ENCODE measurements around the gene KCNJ10. TPM values are rescaled to one million over a fixed set of nuclear protein-coding genes. Genes with fewer than 3 reads are reported as not detected.

The KCNJ10 gene
- polyA plus RNA-seq, 1 donor: 0.52 TPM

DNA sequence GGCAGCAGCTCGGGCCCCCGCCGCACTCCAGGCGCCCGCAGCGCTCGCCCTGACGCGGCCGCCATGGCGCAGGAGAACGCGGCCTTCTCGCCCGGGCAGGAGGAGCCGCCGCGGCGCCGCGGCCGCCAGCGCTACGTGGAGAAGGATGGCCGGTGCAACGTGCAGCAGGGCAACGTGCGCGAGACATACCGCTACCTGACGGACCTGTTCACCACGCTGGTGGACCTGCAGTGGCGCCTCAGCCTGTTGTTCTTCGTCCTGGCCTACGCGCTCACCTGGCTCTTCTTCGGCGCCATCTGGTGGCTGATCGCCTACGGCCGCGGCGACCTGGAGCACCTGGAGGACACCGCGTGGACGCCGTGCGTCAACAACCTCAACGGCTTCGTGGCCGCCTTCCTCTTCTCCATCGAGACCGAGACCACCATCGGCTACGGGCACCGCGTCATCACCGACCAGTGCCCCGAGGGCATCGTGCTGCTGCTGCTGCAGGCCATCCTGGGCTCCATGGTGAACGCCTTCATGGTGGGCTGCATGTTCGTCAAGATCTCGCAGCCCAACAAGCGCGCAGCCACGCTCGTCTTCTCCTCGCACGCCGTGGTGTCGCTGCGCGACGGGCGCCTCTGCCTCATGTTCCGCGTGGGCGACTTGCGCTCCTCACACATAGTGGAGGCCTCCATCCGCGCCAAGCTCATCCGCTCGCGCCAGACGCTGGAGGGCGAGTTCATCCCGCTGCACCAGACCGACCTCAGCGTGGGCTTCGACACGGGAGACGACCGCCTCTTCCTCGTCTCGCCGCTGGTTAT lies 14.2 kb upstream of the KCNJ10 start:
- H3K9me3 ChIP-seq (ENCODE audit: control insufficient read depth, low read depth, low read length): peaks cover 8% of the 10 kb centered on the region
- H3K27ac ChIP-seq (ENCODE audit: low read length): no peak overlapping the region
- H3K4me3 ChIP-seq (ENCODE audit: low read length): no peak overlapping the region
- WGBS (ENCODE audit: insufficient coverage, low lambda C conversion rate): no CpG with 5 or more reads among the region's 96 CpGs
- peaks cover 51% of the 10 kb centered on the region for H3K27me3 ChIP-seq (ENCODE audit: control insufficient read depth, insufficient read depth, low read length)
- H3K36me3 ChIP-seq (ENCODE audit: control insufficient read depth, insufficient read depth, low read length): peaks cover 15% of the 10 kb centered on the region
- DNase-seq: peak; percentile 78 to 87
- H3K4me1 ChIP-seq (ENCODE audit: control insufficient read depth, insufficient read depth, low read length): peaks cover 6% of the 10 kb centered on the region

DNA sequence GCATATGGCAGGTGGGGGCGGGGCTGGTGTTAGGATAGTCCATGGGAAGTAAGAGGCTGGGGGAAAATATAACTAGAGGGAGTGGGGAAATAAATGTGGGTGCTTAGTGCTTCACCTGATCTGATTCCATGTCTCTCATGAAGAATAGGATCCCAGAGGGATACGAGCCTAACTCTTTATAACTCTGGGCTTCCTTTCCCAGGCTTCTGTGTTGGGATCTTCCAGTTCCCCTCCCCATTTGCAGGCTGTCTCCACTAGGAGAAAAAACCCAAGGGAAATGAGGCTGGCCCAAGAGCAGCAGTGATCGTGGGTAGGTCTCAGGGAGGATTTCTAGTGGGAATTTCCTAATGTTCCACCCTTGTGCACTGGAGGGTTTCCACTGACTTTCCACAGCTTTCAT lies 13.0 kb upstream of the KCNJ10 start:
- H3K36me3 ChIP-seq (ENCODE audit: control insufficient read depth, insufficient read depth, low read length): peaks cover 6% of the 10 kb centered on the region
- peaks cover 8% of the 10 kb centered on the region for H3K9me3 ChIP-seq (ENCODE audit: control insufficient read depth, low read depth, low read length)
- no CpG with 5 or more reads among the region's 3 CpGs for WGBS (ENCODE audit: insufficient coverage, low lambda C conversion rate)
- H3K27me3 ChIP-seq (ENCODE audit: control insufficient read depth, insufficient read depth, low read length): peaks cover 51% of the 10 kb centered on the region
- H3K27ac ChIP-seq (ENCODE audit: low read length): no peak overlapping the region
- no peak overlapping the region for H3K4me3 ChIP-seq (ENCODE audit: low read length)
- no peak for DNase-seq
- H3K4me1 ChIP-seq (ENCODE audit: control insufficient read depth, insufficient read depth, low read length): peaks cover 6% of the 10 kb centered on the region

DNA sequence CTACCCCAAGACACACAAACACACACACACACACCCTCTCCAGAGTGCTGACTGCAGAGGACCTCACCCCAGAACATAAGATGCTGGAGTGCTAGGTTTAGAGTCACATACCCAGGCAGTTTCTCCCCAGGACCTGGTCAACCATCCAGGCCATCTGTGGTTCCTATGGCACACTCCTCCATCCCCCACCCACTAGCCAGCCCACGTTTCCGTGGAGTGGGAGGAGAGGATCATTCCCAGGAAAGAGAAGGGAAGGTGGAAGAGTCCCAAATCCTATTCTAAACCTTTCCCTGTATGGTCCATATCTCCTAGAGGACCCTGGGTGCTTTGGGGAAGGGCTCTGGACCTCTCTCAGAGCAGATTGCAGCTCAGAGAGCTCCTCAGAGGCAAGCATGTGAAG lies 12.5 kb upstream of the KCNJ10 start:
- Histone ChIP-seq H3K27me3 (ENCODE audit: control insufficient read depth, insufficient read depth, low read length) (peaks cover 52% of the 10 kb centered on the region), H3K9me3 (ENCODE audit: control insufficient read depth, low read depth, low read length) (peaks cover 8% of the 10 kb centered on the region), H3K36me3 (ENCODE audit: control insufficient read depth, insufficient read depth, low read length) (peaks cover 6% of the 10 kb centered on the region), H3K4me3 (ENCODE audit: low read length) (no peak overlapping the region), H3K27ac (ENCODE audit: low read length) (no peak overlapping the region), H3K4me1 (ENCODE audit: control insufficient read depth, insufficient read depth, low read length) (peaks cover 6% of the 10 kb centered on the region)
- no peak for DNase-seq
- WGBS (ENCODE audit: insufficient coverage, low lambda C conversion rate): no CpG with 5 or more reads among the region's 2 CpGs

DNA sequence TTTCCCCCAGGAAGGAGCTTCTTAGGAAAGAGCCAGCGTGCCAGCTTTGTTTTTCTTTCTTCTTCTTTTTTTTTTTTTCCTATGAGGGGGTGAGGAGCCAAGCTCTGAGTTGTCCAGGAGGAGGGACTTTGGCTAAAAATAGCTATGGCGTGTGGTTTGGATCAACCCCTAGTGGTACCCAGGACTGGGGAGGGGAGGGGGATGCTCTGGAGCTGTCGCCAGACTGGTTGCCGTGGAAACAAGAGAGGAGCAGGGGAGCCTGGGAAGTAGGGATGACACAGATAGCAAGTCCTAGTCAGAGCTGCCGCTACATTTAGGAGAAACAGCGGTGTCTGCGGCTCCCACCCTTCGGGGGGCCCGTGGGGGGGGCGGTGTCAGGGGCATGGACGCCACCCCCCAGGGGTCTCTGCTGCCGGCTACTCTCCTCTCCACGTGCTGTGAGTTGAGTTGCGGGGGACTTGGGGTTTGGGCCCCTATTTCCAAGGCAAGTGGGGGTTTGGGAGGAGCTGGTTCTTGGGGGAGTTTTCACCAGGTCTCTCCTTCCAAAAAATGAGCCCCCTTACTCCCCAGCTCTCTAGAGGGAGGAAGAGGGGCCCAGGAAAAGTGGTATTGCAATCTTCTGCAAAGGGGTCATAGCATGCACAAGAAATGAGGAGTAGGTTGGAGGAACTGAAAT lies 11.4 kb upstream of the KCNJ10 start, which contains the start of gene KCNJ9:
Gene KCNJ9 (plus strand): TSS at position 278 of the 676 bp plus-strand sequence. CDS start 2,493 bp downstream, outside the sequence.
- no CpG with 5 or more reads among the region's 14 CpGs for WGBS (ENCODE audit: insufficient coverage, low lambda C conversion rate)
- Histone ChIP-seq H3K4me1 (ENCODE audit: control insufficient read depth, insufficient read depth, low read length) (peaks cover 6% of the 10 kb centered on the region), H3K36me3 (ENCODE audit: control insufficient read depth, insufficient read depth, low read length) (no peaks in the 10 kb centered on the region), H3K4me3 (ENCODE audit: low read length) (no peak within 1 kb of the TSS), H3K27me3 (ENCODE audit: control insufficient read depth, insufficient read depth, low read length) (peaks cover 59% of the 10 kb centered on the region), H3K9me3 (ENCODE audit: control insufficient read depth, low read depth, low read length) (peaks cover 8% of the 10 kb centered on the region), H3K27ac (ENCODE audit: low read length) (no peak within 1 kb of the TSS)
- DNase-seq: no peak

DNA sequence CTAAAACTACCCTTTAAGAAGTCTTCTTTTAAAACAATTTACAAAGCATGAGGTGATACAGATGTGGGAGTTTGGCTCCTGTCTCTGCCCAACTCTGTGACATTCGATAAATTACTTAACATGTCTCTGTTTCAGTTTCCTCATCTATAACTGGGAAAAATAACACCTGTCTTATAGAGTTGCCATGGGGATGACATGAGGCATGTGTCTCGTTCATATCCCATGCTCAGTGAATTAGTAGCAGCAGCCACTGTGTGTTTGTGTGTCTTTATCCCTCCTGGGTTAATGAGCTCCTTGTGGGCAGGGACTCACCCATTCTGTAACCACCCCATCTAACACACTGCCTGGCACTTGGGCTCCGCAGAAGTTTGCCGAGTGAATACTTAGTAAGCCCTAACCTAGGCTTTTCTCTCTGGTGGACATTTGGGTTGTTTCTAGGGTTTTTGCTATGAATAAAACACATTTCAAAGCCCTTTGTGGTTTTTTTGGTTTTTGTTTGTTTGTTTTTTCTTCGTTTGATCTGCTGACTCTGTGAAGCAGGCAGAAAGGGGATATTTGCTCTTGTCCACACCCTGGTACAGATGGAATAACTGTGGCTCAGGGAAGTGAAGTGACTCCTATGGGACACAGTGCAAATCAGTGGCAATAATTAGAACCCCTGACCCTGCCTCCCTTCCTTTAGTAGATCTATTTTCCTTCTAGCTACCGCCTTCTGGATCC lies 10.6 kb upstream of the KCNJ10 start:
- DNase-seq: no peak
- Histone ChIP-seq H3K4me3 (ENCODE audit: low read length) (no peak overlapping the region), H3K27me3 (ENCODE audit: control insufficient read depth, insufficient read depth, low read length) (peaks cover 66% of the 10 kb centered on the region), H3K4me1 (ENCODE audit: control insufficient read depth, insufficient read depth, low read length) (peaks cover 6% of the 10 kb centered on the region), H3K27ac (ENCODE audit: low read length) (no peak overlapping the region), H3K9me3 (ENCODE audit: control insufficient read depth, low read depth, low read length) (peaks cover 8% of the 10 kb centered on the region), H3K36me3 (ENCODE audit: control insufficient read depth, insufficient read depth, low read length) (no peaks in the 10 kb centered on the region)
- no CpG with 5 or more reads among the region's 6 CpGs for WGBS (ENCODE audit: insufficient coverage, low lambda C conversion rate)

DNA sequence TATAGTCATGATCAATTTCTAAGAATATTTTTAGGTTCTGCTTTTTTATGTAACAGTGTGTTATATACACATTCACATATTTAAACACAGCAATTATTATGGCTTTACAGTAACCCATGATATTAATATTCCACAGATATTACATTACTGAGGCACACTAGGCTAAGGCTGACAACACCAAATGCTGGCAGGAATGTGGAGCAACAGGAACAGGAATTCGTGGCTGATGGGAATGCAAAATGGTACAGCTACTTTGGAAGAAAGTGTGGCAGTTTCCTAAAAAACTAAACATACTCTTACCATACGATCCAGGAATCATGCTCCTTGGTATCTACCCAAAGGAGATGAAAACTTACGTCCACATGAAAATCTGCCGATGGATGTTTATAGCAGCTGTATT lies 9.5 kb upstream of the KCNJ10 start:
- WGBS (ENCODE audit: insufficient coverage, low lambda C conversion rate): no CpG with 5 or more reads among the region's 4 CpGs
- Histone ChIP-seq H3K4me1 (ENCODE audit: control insufficient read depth, insufficient read depth, low read length) (peaks cover 6% of the 10 kb centered on the region), H3K27ac (ENCODE audit: low read length) (no peak overlapping the region), H3K36me3 (ENCODE audit: control insufficient read depth, insufficient read depth, low read length) (no peaks in the 10 kb centered on the region), H3K27me3 (ENCODE audit: control insufficient read depth, insufficient read depth, low read length) (peaks cover 65% of the 10 kb centered on the region), H3K9me3 (ENCODE audit: control insufficient read depth, low read depth, low read length) (peaks cover 6% of the 10 kb centered on the region), H3K4me3 (ENCODE audit: low read length) (no peak overlapping the region)
- no peak for DNase-seq

DNA sequence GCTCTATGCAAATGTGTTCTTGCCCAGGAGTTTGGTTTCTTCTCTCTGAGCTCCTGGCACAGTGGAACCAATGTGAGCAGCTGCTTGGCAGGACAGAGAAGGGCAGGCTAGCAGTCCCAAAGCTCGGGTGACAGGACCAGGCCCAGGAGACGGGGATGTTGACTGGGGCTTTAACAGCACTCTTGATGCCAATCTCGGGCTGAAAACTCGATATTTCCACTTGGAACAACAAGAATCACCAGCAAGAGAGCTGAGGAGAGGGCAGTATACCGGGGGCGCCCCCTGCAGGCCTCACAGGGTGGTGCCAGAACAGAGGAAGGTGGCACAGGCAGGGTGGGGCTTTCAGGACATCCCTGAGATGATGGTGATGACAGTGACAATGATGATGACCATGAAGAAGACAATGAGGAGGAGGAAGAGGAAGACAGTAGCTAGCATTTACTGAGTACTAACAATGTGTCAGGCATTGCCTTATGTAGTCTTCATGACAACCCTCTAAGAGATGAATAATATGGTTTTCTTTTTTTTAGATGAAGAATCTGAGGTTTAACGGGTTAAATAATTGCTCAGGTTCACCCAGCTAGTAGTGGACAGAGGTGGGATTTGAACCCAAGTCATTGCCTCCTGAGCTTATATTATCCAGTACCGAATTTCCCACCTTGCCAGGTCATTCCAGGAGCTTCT lies 8.7 kb upstream of the KCNJ10 start:
- peaks cover 61% of the 10 kb centered on the region for H3K27me3 ChIP-seq (ENCODE audit: control insufficient read depth, insufficient read depth, low read length)

DNA sequence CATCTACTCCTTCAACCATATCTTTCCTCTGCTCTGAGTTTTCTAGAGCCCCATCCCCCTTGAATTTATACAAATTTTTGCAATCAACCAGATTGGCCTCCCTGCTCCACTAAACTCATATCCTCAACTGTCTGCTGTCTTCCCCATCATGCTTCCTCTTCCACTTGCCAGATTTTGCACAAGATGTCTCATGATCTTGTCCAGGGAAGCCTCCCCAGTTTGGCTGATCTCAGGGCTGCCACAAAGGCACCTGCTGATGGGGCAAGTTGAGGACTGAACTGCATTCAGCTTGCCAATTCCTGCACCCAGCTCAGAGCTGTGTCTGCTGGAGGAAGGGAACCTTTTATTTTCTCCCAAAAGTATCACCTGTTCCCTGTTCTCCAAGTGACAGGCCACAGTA lies 7.5 kb upstream of the KCNJ10 start:
- Histone ChIP-seq H3K27me3 (ENCODE audit: control insufficient read depth, insufficient read depth, low read length) (peaks cover 49% of the 10 kb centered on the region), H3K4me3 (ENCODE audit: low read length) (no peak overlapping the region), H3K4me1 (ENCODE audit: control insufficient read depth, insufficient read depth, low read length) (no peaks in the 10 kb centered on the region), H3K9me3 (ENCODE audit: control insufficient read depth, low read depth, low read length) (no peaks in the 10 kb centered on the region), H3K27ac (ENCODE audit: low read length) (no peak overlapping the region), H3K36me3 (ENCODE audit: control insufficient read depth, insufficient read depth, low read length) (no peaks in the 10 kb centered on the region)
- DNase-seq: no peak

More for the DNA sequence above, 8.7 kb upstream of the KCNJ10 start:
- no peak overlapping the region for H3K4me3 ChIP-seq (ENCODE audit: low read length)
- DNase-seq: peak in 1 of 2 donors; percentile 41
- no peaks in the 10 kb centered on the region for H3K9me3 ChIP-seq (ENCODE audit: control insufficient read depth, low read depth, low read length)
- 100% methylated on average over 1 of the region's 8 CpGs for WGBS (ENCODE audit: insufficient coverage, low lambda C conversion rate)
- H3K27ac ChIP-seq (ENCODE audit: low read length): no peak overlapping the region
- H3K4me1 ChIP-seq (ENCODE audit: control insufficient read depth, insufficient read depth, low read length): peaks cover 2% of the 10 kb centered on the region
- H3K36me3 ChIP-seq (ENCODE audit: control insufficient read depth, insufficient read depth, low read length): no peaks in the 10 kb centered on the region

DNA sequence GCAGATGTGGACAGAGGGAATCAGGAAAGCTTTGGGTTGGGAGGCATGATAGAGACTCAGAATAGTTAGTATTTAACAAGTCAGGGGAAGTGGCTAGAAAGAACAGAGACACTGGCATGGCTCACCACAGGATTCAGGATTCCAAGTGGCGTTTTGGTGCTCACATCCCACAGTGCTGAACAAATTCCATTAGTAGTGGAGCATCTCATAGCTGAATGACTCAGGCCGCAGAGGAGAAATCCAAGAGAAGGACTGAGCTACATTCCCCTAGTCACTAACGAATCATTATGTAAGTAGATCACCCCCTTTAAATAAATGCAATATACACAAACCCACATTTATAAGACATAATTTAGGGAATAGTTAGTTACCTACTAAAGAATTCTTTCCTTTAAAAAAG lies 6.3 kb upstream of the KCNJ10 start:
- WGBS (ENCODE audit: insufficient coverage, low lambda C conversion rate): no CpG with 5 or more reads among the region's 3 CpGs
- H3K36me3 ChIP-seq (ENCODE audit: control insufficient read depth, insufficient read depth, low read length): no peaks in the 10 kb centered on the region
- no peak overlapping the region for H3K27ac ChIP-seq (ENCODE audit: low read length)
- peaks cover 43% of the 10 kb centered on the region for H3K27me3 ChIP-seq (ENCODE audit: control insufficient read depth, insufficient read depth, low read length)
- no peaks in the 10 kb centered on the region for H3K9me3 ChIP-seq (ENCODE audit: control insufficient read depth, low read depth, low read length)
- DNase-seq: no peak
- H3K4me3 ChIP-seq (ENCODE audit: low read length): no peak overlapping the region
- no peaks in the 10 kb centered on the region for H3K4me1 ChIP-seq (ENCODE audit: control insufficient read depth, insufficient read depth, low read length)

DNA sequence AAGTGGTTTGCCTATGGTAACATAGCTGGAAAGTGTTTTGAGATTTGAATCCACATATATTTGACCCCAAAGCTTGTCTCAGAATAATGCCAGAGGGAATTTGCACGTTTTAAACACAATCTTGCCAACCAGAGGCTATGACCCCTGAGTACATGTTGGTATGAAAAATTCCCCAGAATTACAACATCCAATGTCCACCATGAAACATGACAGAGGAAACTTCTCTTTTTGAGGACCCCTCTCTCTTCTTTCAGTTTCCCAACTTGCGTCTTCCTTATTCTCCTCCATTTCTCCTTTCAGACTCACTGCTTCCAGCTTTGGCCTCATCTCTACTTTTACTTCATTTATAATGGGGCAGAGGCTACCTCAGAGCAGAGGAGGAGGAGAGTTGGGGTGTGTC lies 5.9 kb upstream of the KCNJ10 start:
- Histone ChIP-seq H3K27me3 (ENCODE audit: control insufficient read depth, insufficient read depth, low read length) (peaks cover 41% of the 10 kb centered on the region), H3K36me3 (ENCODE audit: control insufficient read depth, insufficient read depth, low read length) (no peaks in the 10 kb centered on the region), H3K27ac (ENCODE audit: low read length) (no peak overlapping the region), H3K4me1 (ENCODE audit: control insufficient read depth, insufficient read depth, low read length) (no peaks in the 10 kb centered on the region), H3K4me3 (ENCODE audit: low read length) (no peak overlapping the region), H3K9me3 (ENCODE audit: control insufficient read depth, low read depth, low read length) (no peaks in the 10 kb centered on the region)
- WGBS (ENCODE audit: insufficient coverage, low lambda C conversion rate): 86% methylated on average over 1 of the region's 2 CpGs
- DNase-seq: no peak
